Upper lobe of left lung (tissue), 6 donors: ENCODE measurements around the gene ANKRD35. TPM values are rescaled to one million over a fixed set of nuclear protein-coding genes. Genes with fewer than 3 reads are reported as not detected.

Experiments used
- ATAC-seq, 2 donors: fragments of 200-7000 bp; cut with Tn5 transposase; one replicate each; pipeline ENCODE4 v1.9.1; 2022; ENCODE audit warnings: mild to moderate bottlenecking in 2 of 2, moderate library complexity in 2 of 2; ENCODE audit not compliant: low FRiP score in 2 of 2
- DNase-seq, 2 donors: peaks; one replicate each; pipeline ENCODE4 v3.0.0-alpha.2; 2019 to 2020
- H3K27ac ChIP-seq, 4 donors: fragments of 200-600 bp; sonication (generic); one replicate each; pipeline ENCODE4 v1.5.1; 2016 to 2019
- H3K27me3 ChIP-seq, 4 donors: fragments of 200-600 bp; sonication (generic); one replicate each; pipeline ENCODE4 v1.5.1; 2017 to 2019
- H3K36me3 ChIP-seq, 4 donors: fragments of 200-600 bp; sonication (generic); one replicate each; pipeline ENCODE4 v1.5.1; 2016 to 2019
- H3K4me1 ChIP-seq, 4 donors: fragments of 200-600 bp; sonication (generic); one replicate each; pipeline ENCODE4 v1.5.1; 2018 to 2019
- H3K4me3 ChIP-seq, 4 donors: fragments of 200-600 bp; sonication (generic); one replicate each; pipeline ENCODE4 v1.5.1; 2017 to 2019; ENCODE audit warnings: mild to moderate bottlenecking in 2 of 4, moderate library complexity in 1 of 4
- H3K9me3 ChIP-seq, 4 donors: fragments of 200-600 bp; sonication (generic); one replicate each; pipeline ENCODE4 v1.5.1; 2018 to 2019
- CTCF ChIP-seq, 6 experiments: fragments of 450-650 bp in 4 of 6; fragments of 200-600 bp in 2 of 6; sonication (generic) in 2 of 6; IDR thresholded peaks; one replicate each; pipeline ENCODE4 v1.5.1; 2016 to 2019; ENCODE audit warnings: antibody characterized with exemption in 6 of 6
- EP300 ChIP-seq, 4 donors: sonication (generic); formaldehyde crosslinking; IDR thresholded peaks; one replicate each; pipeline ENCODE4 v1.5.1; 2017; ENCODE audit warnings: antibody characterized with exemption in 4 of 4, control low read depth in 2 of 4
- POLR2A ChIP-seq, 4 donors: fragments of 450-650 bp; IDR thresholded peaks; one replicate each; pipeline ENCODE4 v1.5.1; 2016 to 2017; ENCODE audit warnings: antibody characterized with exemption in 4 of 4, mild to moderate bottlenecking in 2 of 4
- POLR2AphosphoS5 ChIP-seq, 2 donors: sonication (generic); formaldehyde crosslinking; IDR thresholded peaks; one replicate each; pipeline ENCODE4 v1.5.1; 2017; ENCODE audit warnings: antibody characterized with exemption in 2 of 2
- WGBS, 2 donors: methylation state at CpG; one replicate each; pipeline ENCODE4 v1.1.5; 2017 to 2018; 5-methylcytosine and 5-hydroxymethylcytosine counted together
- total RNA-seq, 6 donors: library from RNA; depleted of rRNA in 4 of 6; stranded (reverse); fragments of >200 nt in 4 of 6; gene quantifications; one replicate each; pipeline versions ENCODE4 v1.1.0 to v1.2.1, GENCODE V29; 2016 to 2021
- donor health status: DM: no; HTN: no; CAD: no; lungs with moderate emphysema.
- donor health status: DM: no; HTN: yes; CAD: no; lungs with severe emphysema.

ANKRD35 gene
- total RNA-seq, 6 donors from 2014 or later: 0.76 to 2.5 (median 1.3) TPM; not detected in 1

- ATAC-seq: no peak
- H3K27ac ChIP-seq: no peak overlapping the region
- no peak for DNase-seq
- 83% methylated on average over 1 of the region's 1 CpG for WGBS, 2 donors
- H3K4me1 ChIP-seq: peaks cover 6 to 17% (median 10%) of the 10 kb centered on the region in 4 donors
- no peaks in the 10 kb centered on the region for H3K27me3 ChIP-seq
- H3K4me3 ChIP-seq: no peak overlapping the region
- no peaks in the 10 kb centered on the region for H3K36me3 ChIP-seq
- TF ChIP-seq POLR2A (IDR thresholded peaks at IDR 0.05): no peak
- no peak for TF ChIP-seq EP300 (IDR thresholded peaks at IDR 0.05)
- TF ChIP-seq POLR2AphosphoS5 (IDR thresholded peaks at IDR 0.05): no peak
- no peak for TF ChIP-seq CTCF (IDR thresholded peaks at IDR 0.05)
- H3K9me3 ChIP-seq: no peaks in the 10 kb centered on the region
Measured at GRCh38 chr1:145884675-145885074, 991 bp downstream of the ANKRD35 start.

- WGBS, 2 donors: 66 to 72% methylated on average over 5 of the region's 5 CpGs
- DNase-seq: no peak
- Histone ChIP-seq H3K27me3 (no peaks in the 10 kb centered on the region), H3K36me3 (no peaks in the 10 kb centered on the region), H3K9me3 (no peaks in the 10 kb centered on the region), H3K4me3 (no peak overlapping the region), H3K27ac (no peak overlapping the region), H3K4me1 (no peaks in the 10 kb centered on the region)
- no peak for ATAC-seq
- TF ChIP-seq POLR2AphosphoS5 (IDR thresholded peaks at IDR 0.05) (no peak), EP300 (IDR thresholded peaks at IDR 0.05) (no peak)
Measured at GRCh38 chr1:145879775-145880174, 5.9 kb downstream of the ANKRD35 start.

- Histone ChIP-seq H3K4me3 (no peak overlapping the region), H3K9me3 (no peaks in the 10 kb centered on the region), H3K27ac (no peak overlapping the region), H3K36me3 (no peaks in the 10 kb centered on the region), H3K4me1 (no peaks in the 10 kb centered on the region), H3K27me3 (no peaks in the 10 kb centered on the region)
- no peak for DNase-seq
- 71 to 80% methylated on average over 2 of the region's 2 CpGs for WGBS, 2 donors
- ATAC-seq: no peak
- TF ChIP-seq CTCF (IDR thresholded peaks at IDR 0.05): no peak
- no peak for TF ChIP-seq POLR2AphosphoS5 (IDR thresholded peaks at IDR 0.05)
- TF ChIP-seq POLR2A (IDR thresholded peaks at IDR 0.05): no peak
- TF ChIP-seq EP300 (IDR thresholded peaks at IDR 0.05): no peak
Measured at GRCh38 chr1:145878724-145879123, 6.9 kb downstream of the ANKRD35 start.

GRCh38 chr1:145877923-145878486, 7.7 kb downstream of the ANKRD35 start:
- no peak for TF ChIP-seq POLR2AphosphoS5 (IDR thresholded peaks at IDR 0.05)
- TF ChIP-seq CTCF (IDR thresholded peaks at IDR 0.05): no peak
- TF ChIP-seq POLR2A (IDR thresholded peaks at IDR 0.05): no peak
- TF ChIP-seq EP300 (IDR thresholded peaks at IDR 0.05): no peak
- Histone ChIP-seq H3K27ac (no peak overlapping the region), H3K4me3 (no peak overlapping the region), H3K27me3 (no peaks in the 10 kb centered on the region), H3K4me1 (peaks cover 0 to 1% (median 0%) of the 10 kb centered on the region in 4 donors), H3K36me3 (no peaks in the 10 kb centered on the region), H3K9me3 (no peaks in the 10 kb centered on the region)
- ATAC-seq (no peak), DNase-seq (peak in 1 of 2 donors; percentile 35)
- WGBS, 2 donors: 68 to 82% methylated on average over 3 to 7 of the region's 7 CpGs

GRCh38 chr1:145874646-145875045, 11.0 kb downstream of the ANKRD35 start:
- Histone ChIP-seq H3K36me3 (no peaks in the 10 kb centered on the region), H3K27ac (no peak overlapping the region), H3K27me3 (no peaks in the 10 kb centered on the region), H3K9me3 (no peaks in the 10 kb centered on the region), H3K4me3 (no peak overlapping the region), H3K4me1 (peaks cover 0 to 9% (median 5%) of the 10 kb centered on the region in 4 donors)
- DNase-seq (peak in 1 of 2 donors; percentile 82), ATAC-seq (no peak)
- WGBS, 2 donors: 84 to 100% methylated on average over 4 to 11 of the region's 12 CpGs
- no peak for TF ChIP-seq CTCF (IDR thresholded peaks at IDR 0.05)
- no peak for TF ChIP-seq EP300 (IDR thresholded peaks at IDR 0.05)
- no peak for TF ChIP-seq POLR2A (IDR thresholded peaks at IDR 0.05)
